Suprapubic skin (tissue), 4 donors: ENCODE measurements around the gene PLB1.

Experiments used
- POLR2A ChIP-seq, 2 donors: fragments of 450-650 bp; IDR thresholded peaks; one replicate each; pipeline ENCODE4 v1.6.1; 2017; ENCODE audit warnings: antibody characterized with exemption in 2 of 2, mild to moderate bottlenecking in 2 of 2, moderate library complexity in 2 of 2
- POLR2AphosphoS5 ChIP-seq, 3 donors: sonication (generic); formaldehyde crosslinking; IDR thresholded peaks; one replicate each; pipeline ENCODE4 v1.6.1; 2017; ENCODE audit warnings: antibody characterized with exemption in 3 of 3
- TF ChIP-seq, protein P1 (sequence below), 2 donors: fragments of 200-600 bp in 1 of 2; fragments of 450-650 bp in 1 of 2; sonication (generic) in 1 of 2; IDR thresholded peaks; one replicate each; pipeline ENCODE4 v1.5.1; 2016 to 2019; ENCODE audit warnings: antibody characterized with exemption in 2 of 2, mild to moderate bottlenecking in 1 of 2, moderate library complexity in 1 of 2

DNA sequence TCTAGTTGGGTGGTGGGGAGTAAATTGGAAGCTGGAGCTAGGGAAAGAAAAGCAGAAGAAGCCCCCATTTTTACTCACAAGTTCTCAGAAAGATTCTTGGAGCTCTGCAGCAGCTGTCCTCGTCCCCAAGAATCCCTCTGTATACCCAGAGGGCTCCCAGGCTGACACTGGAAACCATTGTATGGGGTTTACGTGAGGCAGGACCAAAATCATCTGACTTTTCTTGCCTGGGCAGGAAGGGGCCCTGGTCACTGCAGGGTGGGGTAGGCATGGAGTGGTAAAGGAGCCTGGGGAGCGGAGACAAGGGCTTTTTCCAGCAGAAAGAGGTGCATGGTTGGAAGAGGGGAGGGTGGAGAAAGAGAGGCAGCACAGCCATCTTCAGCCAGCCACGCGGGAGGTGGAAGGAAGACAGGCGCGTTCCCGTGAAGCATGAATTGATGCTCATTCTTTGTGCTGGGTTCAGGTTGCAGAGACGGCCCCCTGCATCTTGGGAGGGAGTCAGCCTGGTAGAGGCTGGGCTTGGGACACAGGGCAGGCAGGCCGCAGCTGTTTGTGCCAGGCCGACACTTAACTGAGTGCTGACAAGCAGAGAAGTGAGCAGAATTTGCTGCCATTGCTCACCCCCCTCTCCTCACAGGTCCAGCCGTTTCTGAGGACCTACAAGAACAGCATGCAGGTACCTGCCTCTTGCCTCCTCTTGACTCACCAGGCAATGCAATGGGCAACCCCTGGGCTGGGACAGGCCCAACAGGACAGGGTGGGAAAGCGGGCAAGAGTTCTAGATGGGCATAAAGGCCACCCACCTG lies 94.8 kb downstream of the PLB1 start:
- TF ChIP-seq POLR2AphosphoS5 (IDR thresholded peaks at IDR 0.05) (no peak), POLR2A (IDR thresholded peaks at IDR 0.05) (no peak)
- TF ChIP-seq, protein P1, sequence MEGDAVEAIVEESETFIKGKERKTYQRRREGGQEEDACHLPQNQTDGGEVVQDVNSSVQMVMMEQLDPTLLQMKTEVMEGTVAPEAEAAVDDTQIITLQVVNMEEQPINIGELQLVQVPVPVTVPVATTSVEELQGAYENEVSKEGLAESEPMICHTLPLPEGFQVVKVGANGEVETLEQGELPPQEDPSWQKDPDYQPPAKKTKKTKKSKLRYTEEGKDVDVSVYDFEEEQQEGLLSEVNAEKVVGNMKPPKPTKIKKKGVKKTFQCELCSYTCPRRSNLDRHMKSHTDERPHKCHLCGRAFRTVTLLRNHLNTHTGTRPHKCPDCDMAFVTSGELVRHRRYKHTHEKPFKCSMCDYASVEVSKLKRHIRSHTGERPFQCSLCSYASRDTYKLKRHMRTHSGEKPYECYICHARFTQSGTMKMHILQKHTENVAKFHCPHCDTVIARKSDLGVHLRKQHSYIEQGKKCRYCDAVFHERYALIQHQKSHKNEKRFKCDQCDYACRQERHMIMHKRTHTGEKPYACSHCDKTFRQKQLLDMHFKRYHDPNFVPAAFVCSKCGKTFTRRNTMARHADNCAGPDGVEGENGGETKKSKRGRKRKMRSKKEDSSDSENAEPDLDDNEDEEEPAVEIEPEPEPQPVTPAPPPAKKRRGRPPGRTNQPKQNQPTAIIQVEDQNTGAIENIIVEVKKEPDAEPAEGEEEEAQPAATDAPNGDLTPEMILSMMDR (IDR thresholded peaks at IDR 0.05) = no peak
